ENCODE results near the gene LILRA5. TPM values are rescaled to one million over a fixed set of nuclear protein-coding genes. Genes with fewer than 3 reads are reported as not detected.

The LILRA5 gene
- total RNA-seq, 1 experiment from 2014 or later: not detected

GRCh38 chr19:54336893-54337857 is 24.2 kb upstream of the LILRA5 start:
- H3K27ac Mint-ChIP-seq (ENCODE audit: unreplicated experiment): no peak overlapping the region
- CTCF ChIA-PET: interaction anchor here (0.6 kb wide), 1 partner anchor 9 kb away, joined by 3 read pairs; no protein-coding TSS in a partner anchor
- H3K4me1 Mint-ChIP-seq (ENCODE audit: low read depth, unreplicated experiment): no peaks in the 10 kb centered on the region
- no peaks in the 10 kb centered on the region for H3K9me3 Mint-ChIP-seq (ENCODE audit: low read depth, unreplicated experiment)
- TF ChIP-seq, protein P1, sequence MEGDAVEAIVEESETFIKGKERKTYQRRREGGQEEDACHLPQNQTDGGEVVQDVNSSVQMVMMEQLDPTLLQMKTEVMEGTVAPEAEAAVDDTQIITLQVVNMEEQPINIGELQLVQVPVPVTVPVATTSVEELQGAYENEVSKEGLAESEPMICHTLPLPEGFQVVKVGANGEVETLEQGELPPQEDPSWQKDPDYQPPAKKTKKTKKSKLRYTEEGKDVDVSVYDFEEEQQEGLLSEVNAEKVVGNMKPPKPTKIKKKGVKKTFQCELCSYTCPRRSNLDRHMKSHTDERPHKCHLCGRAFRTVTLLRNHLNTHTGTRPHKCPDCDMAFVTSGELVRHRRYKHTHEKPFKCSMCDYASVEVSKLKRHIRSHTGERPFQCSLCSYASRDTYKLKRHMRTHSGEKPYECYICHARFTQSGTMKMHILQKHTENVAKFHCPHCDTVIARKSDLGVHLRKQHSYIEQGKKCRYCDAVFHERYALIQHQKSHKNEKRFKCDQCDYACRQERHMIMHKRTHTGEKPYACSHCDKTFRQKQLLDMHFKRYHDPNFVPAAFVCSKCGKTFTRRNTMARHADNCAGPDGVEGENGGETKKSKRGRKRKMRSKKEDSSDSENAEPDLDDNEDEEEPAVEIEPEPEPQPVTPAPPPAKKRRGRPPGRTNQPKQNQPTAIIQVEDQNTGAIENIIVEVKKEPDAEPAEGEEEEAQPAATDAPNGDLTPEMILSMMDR (IDR thresholded peaks at IDR 0.05; ENCODE audit: unreplicated experiment): no peak
- DNase-seq: no peak
- BruUV-seq (replicated peaks): no TSS peak
- no peaks in the 10 kb centered on the region for H3K36me3 Mint-ChIP-seq (ENCODE audit: insufficient read depth, unreplicated experiment)
- intact Hi-C loops (cut with micrococcal nuclease; ENCODE audit: unreplicated experiment): no loop called here
- H3K27me3 Mint-ChIP-seq (ENCODE audit: unreplicated experiment): peaks cover 67% of the 10 kb centered on the region
- H3K4me3 Mint-ChIP-seq (ENCODE audit: low read depth, unreplicated experiment): no peak overlapping the region

DNA sequence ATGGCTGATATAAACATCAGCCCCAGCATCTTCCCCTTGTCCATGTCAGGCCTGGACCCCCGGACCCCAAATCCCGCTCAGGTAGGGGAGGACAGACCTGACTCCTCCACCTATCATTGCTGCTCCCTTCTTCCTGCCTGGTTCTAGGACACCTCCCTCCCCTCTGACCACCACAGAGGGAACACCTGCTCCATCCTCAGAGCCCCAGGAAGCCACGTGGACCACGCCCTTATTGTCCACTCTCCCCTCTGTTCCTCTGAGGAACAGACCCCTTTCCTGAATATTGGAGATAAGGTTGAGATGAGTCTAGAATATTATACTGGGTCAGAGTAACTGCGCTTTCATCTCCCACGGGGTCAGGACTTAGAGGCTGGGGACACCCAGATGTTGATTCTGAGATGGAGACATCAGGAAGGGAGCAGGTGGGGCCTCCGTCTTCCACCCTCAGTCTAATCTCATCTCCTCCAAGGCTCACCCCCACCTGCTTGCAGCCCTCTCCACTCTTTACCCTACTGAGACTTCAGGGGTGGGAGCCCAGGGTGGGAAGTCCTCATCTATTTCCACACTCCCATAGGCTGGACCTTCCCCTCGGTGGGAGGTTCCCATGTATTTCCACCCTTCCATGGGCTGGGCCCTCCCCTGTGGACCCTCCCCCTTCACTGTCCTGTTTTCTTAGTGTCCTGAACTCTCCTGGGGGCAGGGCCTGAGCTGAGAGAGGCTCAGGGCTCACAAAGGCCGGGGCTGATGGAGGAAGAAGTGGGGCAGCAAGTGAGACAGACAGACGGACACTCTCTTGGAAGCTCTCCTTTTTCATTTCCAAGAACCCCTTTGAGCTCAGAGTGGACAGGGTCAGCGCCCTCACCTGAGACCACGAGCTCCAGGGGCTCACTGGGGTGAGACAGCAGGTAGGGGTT is 23.3 kb upstream of the LILRA5 start:
- CTCF ChIA-PET: interaction anchor here (0.6 kb wide), 1 partner anchor 9 kb away, joined by 3 read pairs; no protein-coding TSS in a partner anchor
- Mint-ChIP-seq H3K9me3 (ENCODE audit: low read depth, unreplicated experiment) (no peaks in the 10 kb centered on the region), H3K27ac (ENCODE audit: unreplicated experiment) (no peak overlapping the region)

GRCh38 chr19:54335164-54335563 is 22.2 kb upstream of the LILRA5 start:
- no peaks in the 10 kb centered on the region for H3K36me3 Mint-ChIP-seq (ENCODE audit: insufficient read depth, unreplicated experiment)
- intact Hi-C loops (cut with micrococcal nuclease; ENCODE audit: unreplicated experiment): no loop called here
- no TSS peak for BruUV-seq (replicated peaks)
- no peak overlapping the region for H3K27ac Mint-ChIP-seq (ENCODE audit: unreplicated experiment)
- peaks cover 63% of the 10 kb centered on the region for H3K27me3 Mint-ChIP-seq (ENCODE audit: unreplicated experiment)
- no peak for DNase-seq
- no peaks in the 10 kb centered on the region for H3K4me1 Mint-ChIP-seq (ENCODE audit: low read depth, unreplicated experiment)
- no peak overlapping the region for H3K4me3 Mint-ChIP-seq (ENCODE audit: low read depth, unreplicated experiment)
- no peaks in the 10 kb centered on the region for H3K9me3 Mint-ChIP-seq (ENCODE audit: low read depth, unreplicated experiment)
- TF ChIP-seq, protein P1 (IDR thresholded peaks at IDR 0.05; ENCODE audit: unreplicated experiment): no peak
- CTCF ChIA-PET: no interaction called here

More for the DNA sequence above, 23.3 kb upstream of the LILRA5 start:
- no peak overlapping the region for H3K4me3 Mint-ChIP-seq (ENCODE audit: low read depth, unreplicated experiment)
- H3K36me3 Mint-ChIP-seq (ENCODE audit: insufficient read depth, unreplicated experiment): no peaks in the 10 kb centered on the region
- no peak for DNase-seq
- peaks cover 67% of the 10 kb centered on the region for H3K27me3 Mint-ChIP-seq (ENCODE audit: unreplicated experiment)
- intact Hi-C loops (cut with micrococcal nuclease; ENCODE audit: unreplicated experiment): no loop called here
- TF ChIP-seq, protein P1 (IDR thresholded peaks at IDR 0.05; ENCODE audit: unreplicated experiment): no peak
- no TSS peak for BruUV-seq (replicated peaks)
- no peaks in the 10 kb centered on the region for H3K4me1 Mint-ChIP-seq (ENCODE audit: low read depth, unreplicated experiment)

DNA sequence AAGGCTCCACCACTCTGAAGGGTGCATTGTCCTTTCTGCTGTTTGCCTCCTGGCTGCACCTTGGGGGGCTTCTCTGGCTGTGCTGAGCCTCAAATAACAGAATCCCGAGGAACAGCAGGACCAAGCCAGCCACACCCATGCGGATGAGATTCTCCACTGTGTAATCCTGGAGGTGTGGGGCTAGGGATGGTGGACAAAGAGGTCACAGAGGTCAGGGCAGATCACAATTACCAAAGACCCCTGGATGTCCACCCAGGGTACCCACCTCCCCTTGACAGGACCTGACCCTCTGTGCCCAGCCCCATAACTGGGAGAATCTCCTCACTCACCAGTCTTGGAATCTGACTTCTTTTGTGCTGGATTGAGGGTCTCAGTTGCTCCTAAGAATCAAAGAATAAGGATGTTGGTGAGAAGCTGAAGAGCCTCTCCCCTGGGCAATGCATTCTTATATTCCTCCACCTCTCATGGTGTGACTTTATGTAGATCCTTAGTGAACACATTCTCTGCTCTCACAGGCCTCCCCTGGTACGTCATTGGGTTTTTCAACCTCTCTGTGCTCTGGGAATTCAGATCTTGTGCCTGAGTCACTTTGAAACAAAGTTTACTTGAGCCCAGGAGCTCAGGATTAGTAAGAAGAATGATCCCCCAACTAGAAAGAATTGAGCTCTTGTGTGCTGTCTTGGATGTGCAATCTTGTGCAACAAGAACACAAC is 20.8 kb upstream of the LILRA5 start:
- TF ChIP-seq, protein P1 (IDR thresholded peaks at IDR 0.05; ENCODE audit: unreplicated experiment): no peak
- H3K27ac Mint-ChIP-seq (ENCODE audit: unreplicated experiment): no peak overlapping the region
- DNase-seq: no peak
- no TSS peak for BruUV-seq (replicated peaks)
- no peak overlapping the region for H3K4me3 Mint-ChIP-seq (ENCODE audit: low read depth, unreplicated experiment)
- peaks cover 63% of the 10 kb centered on the region for H3K27me3 Mint-ChIP-seq (ENCODE audit: unreplicated experiment)
- H3K36me3 Mint-ChIP-seq (ENCODE audit: insufficient read depth, unreplicated experiment): no peaks in the 10 kb centered on the region
- H3K9me3 Mint-ChIP-seq (ENCODE audit: low read depth, unreplicated experiment): peaks cover 2% of the 10 kb centered on the region
- CTCF ChIA-PET: interaction anchor here (0.6 to 0.9 kb wide), 2 partner anchors 13 to 68 kb away, joined by 3 to 6 read pairs; no protein-coding TSS in a partner anchor
- intact Hi-C loops (cut with micrococcal nuclease; ENCODE audit: unreplicated experiment): no loop called here
- no peaks in the 10 kb centered on the region for H3K4me1 Mint-ChIP-seq (ENCODE audit: low read depth, unreplicated experiment)

Measured in Calu3 (cell line).